ENCODE measurements around the gene DGAT2.

The DGAT2 gene

DNA sequence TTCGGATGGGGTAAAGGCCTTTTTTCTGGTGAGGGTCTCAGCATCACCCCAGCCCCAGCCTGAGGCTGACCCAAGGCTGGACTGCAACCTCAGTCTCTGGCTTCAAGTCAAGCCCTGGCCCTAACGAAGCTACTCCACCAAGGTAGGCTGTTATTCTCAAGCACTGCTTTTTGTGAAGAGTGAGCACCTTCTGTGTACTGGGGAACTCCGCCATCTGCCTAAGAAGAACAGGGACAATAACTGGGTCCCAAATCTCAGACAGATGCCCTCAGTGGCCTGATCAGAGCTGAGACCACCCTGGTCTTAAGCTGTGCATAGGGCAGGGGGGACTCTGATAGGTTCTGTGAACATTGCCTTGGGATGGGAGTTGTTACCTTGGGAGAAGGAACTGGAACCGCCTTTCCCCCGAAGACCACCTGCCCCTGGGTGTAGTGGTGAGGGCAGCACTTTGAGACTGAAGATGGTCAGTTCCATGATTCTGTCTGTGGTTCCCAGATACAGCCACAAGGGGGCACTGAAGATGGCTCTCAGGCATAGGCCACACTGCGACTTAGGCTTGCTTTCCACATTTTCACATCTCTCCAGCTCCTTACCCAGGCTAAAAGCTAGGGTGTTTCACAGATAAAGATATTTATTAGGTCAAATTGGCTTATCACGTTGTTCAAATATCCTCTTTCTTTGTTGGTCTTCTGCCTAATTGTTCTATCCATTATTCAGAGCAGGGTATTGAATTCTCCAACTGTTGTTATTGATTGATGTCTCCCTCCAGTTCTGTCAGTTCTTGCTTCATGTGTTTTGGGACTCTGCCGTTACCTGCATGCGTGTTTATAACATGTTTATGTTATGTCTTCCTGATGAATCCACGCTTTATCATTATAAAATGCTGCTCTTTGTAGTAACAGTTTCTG, 34.6 kb downstream of the DGAT2 start:
- peak; percentile 67 for DNase-seq

DNA sequence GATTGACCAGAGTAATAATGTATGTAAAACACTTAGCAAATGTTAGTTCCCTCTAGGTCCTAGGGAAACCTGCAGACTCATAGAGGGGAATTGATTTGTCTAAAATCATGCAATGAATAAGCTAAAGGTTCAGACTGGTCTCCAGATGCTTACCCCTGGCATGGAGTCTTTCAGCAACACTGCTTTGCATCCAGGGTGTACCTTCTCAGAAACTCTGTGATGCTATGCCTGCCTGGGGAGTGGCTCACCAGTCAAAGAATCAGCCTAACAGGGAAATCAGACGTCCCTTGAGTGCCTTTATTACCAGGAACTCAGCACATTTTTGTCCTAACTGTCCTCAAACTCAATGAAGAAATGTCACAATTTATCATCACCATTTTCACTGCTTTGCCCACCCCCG, 40.5 kb downstream of the DGAT2 start:
- no peak for DNase-seq

DNA sequence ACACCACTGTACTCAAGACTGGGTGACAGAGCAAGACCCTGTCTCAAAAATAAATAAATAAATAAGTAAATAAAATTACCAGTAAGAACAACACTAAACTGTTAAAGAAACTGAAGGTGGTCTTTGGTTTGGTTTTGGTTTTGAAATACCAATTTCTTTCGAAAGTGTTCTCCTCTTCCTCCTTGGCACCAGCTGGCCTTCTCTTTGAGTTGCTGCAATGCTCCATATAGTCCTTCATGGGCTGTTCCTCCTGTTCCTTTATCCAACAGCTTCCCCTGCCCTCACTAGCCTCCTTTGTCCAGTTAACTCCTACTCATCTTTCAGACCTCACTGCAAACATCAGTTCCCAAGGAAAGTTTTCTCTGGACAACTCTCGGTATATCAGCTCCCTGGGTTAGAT, 41.4 kb downstream of the DGAT2 start:
- no peak for DNase-seq

DNA sequence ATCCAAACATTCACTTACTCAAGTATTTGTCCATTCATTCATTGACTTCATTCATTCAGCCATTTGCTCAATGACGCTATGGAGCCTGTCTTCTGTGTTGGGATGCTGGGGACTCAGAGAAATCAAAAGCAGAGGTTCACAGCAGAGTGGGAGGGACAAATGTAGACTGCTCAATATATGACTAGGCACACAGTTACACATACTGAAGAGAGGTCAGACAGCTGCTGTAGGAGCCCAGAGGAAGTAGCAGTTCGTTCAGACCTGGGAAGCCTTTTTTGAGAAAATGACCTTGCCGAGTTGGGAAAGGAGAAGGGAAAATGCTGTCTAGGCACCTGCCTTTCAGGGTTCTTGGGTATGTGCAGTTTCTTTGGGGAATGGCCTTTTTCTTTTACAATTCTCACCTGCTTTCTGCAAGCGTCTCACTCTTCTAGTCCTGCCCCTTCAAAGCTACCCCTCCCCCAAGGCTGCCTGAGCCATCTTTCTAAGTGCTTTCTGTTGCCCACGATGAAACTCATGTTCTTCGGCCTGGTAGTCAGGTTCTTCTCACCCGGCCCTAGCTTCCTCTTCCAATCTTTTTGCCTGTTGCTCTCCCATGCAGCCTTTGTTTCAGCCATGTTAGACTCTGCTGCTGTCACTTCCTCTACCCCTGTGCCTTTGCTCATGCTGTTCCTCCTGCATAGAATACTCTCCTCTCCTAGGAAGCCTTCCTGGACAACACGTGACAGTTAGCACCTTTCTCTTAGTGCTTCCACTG, 42.2 kb downstream of the DGAT2 start:
- no peak for DNase-seq

DNA sequence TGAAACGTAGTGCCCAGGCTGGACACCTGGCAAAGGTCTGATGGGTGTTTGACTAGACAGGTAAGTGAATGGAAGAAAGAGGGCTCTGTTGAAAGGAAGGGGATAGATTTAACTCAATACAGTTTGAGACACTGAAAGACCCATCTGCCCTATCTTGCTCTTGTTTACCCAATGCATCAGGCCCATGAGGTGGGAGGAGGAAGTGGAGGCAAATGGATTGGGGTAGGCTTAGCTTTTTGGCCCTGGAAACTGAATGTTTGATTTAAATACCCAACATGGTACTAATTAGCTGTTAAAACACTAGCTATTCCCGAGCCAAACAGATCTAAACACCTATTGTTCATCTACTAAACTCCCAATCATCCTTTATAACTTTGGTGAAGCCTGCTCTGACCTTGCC, 42.9 kb downstream of the DGAT2 start:
- no peak for DNase-seq

DNA sequence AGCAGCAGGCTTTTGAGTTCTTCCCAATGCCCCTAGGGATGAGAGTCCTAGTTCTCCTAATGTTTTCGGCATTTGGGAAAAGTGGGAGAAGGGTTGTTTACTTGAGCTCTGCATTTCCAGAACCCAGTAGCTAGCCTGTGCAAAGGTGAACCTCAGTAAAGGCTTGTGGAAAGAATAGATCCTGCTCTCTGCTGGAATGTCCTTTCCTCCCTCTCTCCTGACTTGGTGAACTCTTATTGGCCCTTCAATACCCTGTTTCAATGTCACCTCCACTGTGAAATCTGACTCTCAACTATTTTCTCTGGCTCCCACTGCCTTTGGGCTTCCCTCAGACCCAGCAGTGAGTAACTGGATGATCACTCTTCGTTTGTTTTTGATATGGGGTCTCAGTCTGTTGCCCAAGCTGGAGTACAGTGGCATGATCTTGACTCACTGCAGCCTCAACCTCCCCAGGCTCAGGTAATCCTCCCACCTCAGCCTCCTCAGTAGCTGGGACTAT, 44.0 kb downstream of the DGAT2 start:
- no peak for DNase-seq

DNA sequence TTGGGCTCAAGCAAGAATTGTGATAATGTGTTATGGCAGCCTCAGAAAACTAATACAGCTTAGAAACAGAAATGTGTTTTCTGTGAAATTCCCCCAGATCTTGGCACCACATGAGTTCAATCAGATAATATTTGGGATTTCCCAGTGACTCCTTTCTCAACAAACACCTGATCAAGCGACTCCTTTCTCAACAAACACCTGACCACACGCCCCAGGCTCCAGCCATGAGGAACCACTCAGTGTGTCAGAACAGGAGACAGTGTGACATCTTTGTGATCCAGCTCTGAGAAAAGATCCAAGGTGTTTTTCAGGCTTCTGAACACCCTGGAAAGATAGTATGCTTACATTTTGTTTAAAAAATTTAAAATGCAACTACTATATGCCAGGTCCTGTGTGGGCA, 44.5 kb downstream of the DGAT2 start:
- no peak for DNase-seq

DNA sequence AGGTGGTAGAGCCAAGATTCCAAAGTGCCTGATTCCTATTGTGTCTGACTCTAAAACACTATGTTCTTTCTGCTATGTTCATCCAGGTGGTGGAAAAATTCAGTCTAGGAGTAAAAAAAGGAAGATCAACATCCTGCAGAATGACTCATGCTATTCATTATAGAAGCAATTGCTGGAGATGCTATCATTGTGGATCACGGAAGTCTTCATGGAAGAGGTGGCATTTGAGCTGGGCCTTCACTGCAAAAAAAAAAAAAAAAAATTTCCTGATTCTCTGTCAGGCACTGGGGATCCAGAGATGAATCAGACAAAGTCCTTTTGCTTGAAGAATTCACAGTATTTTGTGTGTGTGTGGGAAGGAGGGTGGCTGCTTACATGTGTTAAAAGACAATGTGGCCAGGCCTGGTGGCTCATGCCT, 45.1 kb downstream of the DGAT2 start:
- DNase-seq = peak; percentile 20

DNA sequence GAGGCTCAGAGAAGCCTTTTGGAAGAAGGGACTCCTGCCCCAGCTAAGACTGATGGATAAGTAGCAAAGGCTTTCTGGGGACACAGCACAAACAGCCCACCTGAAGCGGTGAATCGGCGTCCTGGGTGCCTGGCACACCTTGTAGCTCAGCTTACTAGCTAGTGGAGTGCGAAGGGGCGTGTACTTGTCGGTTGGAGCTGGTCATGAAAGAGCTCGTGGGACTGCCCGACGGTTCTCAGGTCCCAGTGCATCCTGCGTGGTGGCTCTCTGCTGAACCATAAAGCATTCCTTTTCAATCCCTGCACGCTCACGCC, 45.7 kb downstream of the DGAT2 start:
- DNase-seq = peak; percentile 86

DNA sequence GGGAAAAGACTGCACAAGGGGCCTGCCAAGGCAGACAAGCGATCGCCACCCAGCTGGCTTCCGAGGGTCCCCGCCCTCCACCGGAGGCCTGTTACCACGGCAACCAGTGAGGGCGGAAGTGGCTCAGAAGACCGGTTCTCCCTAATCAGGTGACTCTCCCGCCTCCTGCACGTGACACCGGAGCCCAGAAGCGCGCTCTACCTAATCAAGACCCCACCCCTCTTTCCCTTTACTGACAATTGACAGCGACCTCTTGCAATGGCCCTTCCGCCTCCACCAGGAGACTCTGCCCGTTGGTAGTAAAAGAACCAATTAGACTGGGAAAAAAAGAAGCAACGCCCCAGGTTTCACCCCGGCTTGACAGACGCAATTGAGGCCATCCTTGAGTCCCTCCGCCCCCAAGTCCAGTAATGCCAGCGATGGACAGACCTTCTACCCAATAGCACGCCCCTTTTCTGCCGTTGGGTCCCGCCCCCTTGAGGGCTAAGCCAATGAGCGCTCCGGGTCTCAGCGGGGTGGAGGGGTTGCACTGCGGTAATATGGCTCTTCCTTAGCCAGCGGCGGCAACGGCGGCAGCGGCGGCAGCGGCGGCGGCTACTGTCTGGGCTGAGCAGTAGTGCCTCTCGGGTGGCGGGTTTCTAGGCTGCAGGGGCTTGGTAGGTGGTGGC, 46.2 kb downstream of the DGAT2 start, which contains the start of gene UVRAG:
Gene UVRAG, plus strand, starts transcription at position 534 of the 668 bp plus-strand sequence. CDS start 198 bp downstream, outside the sequence.
- peak; percentile 100 for DNase-seq

DNA sequence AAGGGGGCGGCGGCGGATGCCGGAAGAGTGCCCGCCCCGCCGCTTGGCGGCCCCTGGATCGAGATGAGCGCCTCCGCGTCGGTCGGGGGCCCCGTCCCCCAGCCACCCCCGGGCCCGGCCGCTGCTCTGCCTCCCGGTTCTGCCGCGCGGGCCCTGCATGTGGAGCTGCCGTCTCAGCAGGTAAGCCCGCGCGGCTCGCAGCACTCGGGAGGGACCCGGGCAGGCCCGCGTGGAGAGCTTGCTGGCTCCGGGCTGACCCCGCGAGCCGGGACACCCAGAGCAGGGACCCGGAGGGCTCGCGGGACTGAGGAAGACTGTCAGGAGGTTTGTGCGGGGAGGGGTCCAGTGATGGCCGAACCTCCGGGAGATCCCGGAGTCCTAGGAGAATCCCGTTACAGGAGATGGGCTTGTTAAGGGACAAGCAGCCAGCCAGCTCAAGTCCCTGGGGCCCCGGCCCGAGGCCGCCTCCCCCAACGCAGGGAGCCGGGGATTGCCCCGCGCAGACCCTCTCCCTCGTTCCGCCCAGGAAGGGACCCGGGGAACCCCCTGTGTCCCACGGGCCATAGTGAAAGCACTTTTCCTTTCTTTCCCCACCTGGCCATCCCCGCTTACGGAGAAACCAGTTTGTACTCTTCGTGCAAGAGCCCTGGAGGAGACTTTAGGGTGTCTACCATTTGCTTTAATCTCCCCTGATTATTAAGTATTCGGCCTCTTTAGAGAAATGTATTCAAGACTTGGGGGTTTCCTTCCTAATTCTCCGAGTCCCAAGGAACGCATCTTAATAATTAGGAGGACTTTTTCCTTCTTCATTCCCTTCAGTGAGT, 47.0 kb downstream of the DGAT2 start:
- DNase-seq = no peak

DNA sequence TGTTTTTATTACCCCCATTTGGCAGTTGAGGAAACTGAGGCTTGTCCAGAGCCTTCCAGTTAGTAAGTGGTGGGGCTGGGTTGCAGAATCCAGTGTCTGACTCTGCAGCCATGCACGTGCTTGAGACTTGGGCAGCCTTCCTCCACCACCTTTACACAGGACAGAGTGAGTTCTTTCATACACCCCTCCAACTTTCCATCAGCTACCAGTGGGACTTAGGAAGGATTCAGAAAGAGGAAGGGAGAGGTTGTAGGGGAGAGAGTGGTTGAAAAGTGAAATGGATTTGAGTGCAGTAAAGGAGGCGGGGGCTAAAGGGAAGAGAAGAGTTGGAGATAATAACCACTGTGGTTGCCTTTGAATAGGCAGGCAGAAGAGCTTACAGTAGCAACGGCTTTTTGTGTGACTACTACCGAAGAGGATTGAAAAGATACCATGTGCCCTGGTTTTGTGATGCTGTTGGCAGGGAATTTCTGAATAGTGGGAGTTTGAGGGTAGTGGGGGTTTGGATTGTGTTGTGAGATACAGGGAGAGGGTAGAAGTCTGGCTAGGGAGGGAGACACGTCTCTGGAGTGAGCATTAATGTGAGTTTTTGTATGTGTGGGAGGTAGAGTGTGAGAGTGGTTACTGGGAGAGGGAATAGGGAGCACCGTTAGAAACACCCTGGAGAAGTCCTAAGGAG, 48.1 kb downstream of the DGAT2 start:
- DNase-seq = no peak

DNA sequence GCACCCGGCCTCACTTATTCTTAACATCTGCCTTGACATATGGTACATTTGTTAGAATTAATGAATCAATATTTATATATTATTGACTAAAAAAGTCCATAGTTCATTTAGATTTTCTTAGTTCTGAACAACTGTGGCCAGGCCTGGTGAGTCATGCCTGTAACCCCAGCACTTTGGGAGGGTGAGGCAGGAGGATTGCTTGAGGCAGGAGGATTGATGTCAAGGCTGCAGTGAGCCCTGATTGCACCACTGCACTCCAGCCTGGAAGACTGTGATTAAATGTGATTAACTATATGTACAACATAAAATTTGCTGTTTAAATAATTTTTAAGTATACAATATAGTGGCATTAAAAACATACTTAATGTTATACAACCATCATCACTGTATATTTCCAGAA, 52.1 kb downstream of the DGAT2 start:
- no peak for DNase-seq

DNA sequence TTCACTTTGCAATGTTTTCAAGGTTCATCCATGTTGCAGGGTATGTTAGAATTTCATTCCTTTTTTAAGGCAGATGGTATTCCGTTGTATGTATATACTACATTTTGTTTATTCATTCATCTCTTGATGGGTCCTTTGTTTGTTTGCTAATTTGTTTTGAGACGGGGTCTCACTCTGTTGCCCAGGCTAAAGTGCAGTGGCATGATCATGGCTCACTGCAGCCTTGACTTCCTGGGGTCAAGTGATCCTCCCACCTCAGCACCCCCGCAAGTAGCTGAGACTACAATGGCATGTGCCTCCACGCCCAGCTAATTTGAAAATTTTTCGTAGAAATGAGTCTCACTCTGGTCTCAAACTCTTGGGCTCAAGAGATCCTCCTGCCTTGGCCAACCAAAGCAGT, 52.6 kb downstream of the DGAT2 start:
- DNase-seq = no peak

DNA sequence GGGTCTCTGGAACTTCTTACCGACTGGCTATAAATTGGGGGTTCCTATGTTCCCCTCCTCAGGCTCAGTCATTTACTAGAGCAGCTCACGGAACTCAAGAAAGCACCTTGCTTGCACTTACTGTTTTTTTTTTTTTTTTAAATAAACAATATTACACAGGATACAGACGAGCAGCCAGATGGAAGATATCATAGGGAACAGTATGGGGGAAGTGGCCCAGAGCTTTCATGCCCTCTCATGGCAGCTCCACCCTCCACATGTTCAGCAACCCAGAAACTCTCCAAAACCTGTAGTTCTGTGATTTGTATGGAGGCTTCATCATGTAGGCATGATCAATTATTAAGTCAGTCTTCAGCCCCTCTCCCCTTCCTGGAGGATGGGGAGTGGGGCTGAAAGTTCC, 54.0 kb downstream of the DGAT2 start:
- DNase-seq = no peak

DNA sequence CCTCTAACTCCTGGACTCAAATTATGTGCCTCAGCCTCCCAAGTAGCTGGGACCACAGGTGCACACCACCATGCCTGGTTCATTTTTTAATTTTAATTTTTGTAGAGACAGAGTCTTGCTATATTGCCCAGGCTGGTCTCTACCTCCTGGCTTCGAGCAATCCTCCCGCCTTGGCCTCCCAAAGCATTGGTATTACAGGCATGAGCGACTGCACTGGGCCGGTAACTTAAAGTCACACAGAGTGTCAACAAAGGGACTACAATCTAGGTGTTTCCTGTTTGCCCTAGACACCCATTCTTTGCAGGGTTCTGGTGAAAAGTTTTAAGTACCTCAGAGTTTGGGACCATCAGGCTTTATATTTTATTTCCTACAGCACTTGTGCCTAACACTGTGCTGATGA, 54.8 kb downstream of the DGAT2 start:
- DNase-seq = no peak

DNA sequence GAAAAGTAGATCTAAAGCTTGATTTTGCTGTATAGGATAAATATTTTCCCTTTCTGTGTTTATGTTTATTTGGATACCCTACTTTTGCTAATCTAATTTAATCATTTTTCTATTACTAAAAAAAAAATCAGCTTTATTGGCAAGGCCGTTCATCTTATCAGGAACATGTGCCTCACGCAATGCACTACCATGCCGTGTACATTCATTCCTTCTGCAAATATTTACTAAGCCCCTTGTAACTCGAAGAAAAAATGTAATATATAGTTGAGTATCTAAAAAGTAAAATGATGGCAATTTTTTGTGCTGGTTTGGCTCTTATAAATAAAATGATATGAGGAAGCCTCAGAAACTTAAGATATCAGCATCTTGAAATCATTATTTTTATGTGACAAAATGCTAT, 55.4 kb downstream of the DGAT2 start:
- DNase-seq = no peak

DNA sequence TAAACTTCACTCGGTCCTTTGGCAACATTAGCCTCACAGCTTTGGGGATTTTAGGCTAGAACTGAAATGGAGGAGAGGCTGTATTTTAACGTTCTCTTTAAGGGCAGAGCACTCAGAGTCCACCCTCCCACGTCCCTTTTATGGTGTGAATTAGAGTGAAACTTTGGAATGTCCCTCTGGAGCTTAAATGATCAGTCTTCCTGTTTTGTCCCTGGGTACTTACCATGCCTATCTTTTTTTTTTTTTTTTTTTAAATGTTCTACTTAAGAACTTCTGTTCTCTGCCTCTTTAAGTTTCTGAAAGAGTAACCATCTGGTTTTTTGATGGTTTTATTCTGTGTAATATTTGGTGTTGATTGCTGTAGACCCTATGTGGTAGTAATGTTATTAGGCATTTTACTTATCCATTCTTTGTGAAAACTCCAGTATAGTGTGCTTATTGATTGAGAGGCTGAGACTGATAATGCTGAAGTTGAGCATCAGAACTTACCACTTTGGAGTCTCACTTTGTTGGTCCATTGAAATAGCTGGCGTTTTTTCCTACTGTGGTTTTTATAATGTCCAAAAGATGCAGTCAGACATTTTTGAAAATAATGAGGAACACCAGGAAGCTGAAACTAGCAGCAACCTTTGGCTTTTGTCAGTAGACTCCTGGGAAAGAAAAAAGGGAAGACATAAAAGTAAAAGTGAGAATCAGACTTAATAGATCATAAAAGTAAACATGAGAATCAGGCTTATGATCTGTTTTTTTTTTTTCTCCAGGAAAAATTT, 58.1 kb downstream of the DGAT2 start:
- DNase-seq = no peak

DNA sequence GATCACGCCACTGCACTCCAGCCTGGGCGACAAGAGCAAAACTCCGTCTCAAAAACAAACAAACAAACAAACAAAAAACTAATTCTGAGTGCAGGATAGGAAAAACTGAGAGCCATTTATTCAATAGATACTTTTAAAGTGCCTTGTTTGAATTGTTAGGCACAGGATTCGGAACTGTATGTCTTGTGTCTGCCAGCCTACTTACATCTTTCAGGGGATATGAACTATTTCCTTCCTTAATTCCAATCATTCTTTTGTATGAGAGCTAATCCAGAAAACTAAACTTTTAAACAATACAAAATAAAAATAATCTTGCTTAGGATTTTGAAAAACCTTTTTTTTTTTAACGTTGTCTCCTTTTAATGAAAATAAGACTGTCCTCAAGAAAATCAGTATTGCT, 59.0 kb downstream of the DGAT2 start:
- DNase-seq = no peak

DNA sequence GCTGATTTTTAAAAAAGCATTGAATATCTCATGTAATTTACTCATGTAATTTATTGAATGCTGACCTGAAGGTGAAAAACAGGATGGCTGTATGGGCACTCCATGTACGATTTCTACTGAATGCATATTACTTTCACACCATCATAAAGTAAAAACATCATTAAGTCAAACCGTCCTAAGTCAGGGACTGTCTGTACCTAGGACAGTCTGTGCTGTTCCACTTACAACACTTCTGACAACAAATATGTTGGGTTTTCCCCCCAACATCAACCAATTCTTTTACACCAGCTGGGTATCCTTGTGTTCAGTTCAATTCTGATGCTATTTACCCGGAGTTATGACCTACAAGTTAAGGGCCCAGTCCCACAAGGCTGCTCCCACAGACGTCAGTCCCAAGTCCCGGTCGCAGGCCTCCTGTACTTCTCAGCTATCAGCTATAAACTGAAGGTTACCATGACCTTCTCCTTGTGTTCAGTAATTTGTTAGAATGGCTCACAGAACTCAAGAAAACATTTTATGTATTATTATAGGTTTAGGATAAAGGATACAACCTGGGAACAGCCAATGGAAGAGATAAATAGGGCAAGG, 63.4 kb downstream of the DGAT2 start:
- DNase-seq = no peak

DNA sequence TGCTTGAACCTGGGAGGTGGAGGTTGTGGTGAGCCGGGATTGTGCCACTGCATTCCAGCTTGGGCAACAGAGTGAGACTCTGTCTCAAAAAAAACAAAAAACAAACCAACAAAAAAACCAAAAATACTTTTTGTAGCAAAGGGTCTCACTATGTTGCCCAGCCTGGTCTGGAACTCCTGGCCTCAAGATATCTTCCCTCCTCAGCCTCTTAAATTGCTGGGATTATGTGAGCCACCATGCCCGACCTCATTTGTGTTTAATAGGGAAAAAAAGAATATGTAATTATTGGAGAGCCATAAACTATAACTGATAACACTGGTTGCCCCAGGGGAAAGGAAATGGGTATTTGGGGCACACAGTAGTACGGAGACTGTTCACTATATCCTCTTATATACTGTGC, 66.2 kb downstream of the DGAT2 start:
- DNase-seq = no peak
